GM19455 (cell line): ENCODE data around the gene ZNF540.
"Not testable (repeated sequence)": the region's sequence is repeated elsewhere in the genome, so short reads cannot be mapped to it uniquely, and the experiment has no call there.

Experiments
- ATAC-seq: cut with Tn5 transposase; IDR thresholded peaks from one replicate; pipeline ENCODE4 v1.9.1; 2021; ENCODE audit not compliant: unreplicated experiment

The ZNF540 gene

GRCh38 chr19:37594304-37594981 is at the start of gene ZNF540, which contains the start of gene ZNF571:
Gene ZNF540, plus strand, starts transcription at chr19:37594876. Its CDS starts 3,572 bp downstream, at chr19:37598448.
Gene ZNF571, minus strand, starts transcription at chr19:37594792. Its CDS starts 8,116 bp downstream, at chr19:37586676.
- ATAC-seq = peak; percentile 96

DNA sequence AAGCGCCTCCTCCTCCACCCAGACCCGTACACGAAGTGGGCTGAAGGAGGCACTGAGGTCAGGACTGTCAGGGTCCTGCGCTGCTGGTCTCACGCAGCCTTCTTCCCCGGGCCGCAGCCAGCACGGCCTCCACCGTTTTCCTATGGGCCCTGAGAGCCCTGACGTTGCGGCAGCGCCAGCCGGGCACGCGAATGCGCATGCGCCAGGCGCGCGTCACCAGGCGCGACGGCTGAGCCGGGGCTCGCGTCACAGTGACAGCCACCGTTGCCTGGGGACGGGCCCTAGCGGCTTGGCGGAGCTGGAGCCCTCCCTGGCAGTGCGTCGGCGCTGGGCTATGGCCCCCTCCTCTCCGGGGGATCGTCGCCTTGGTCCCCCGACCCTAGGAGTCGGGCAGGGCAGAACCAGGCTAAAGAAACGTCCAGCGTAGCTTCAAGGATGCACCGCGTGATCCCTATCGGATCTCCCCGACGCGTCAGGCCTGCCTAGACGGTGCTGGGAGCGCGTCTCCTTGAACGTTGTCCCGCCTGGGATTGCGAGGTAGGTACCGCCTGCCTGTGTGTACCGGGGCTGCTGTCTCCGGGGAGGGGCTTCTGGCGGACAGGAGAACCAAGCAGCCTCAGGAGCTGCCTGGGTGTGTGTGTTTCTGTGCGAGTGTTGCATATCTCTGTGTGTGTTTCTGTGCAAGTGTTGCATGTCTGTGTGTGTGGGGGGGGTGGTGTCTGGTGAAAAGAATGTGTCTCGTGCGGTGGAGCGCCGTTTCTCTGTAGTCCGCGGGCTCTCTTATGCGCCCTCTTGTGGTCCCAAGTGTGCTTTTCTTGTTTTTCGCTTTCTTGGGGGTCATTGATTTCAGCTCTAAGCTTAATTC is 43.3 kb upstream of the ZNF540 start:
- ATAC-seq = no peak

DNA sequence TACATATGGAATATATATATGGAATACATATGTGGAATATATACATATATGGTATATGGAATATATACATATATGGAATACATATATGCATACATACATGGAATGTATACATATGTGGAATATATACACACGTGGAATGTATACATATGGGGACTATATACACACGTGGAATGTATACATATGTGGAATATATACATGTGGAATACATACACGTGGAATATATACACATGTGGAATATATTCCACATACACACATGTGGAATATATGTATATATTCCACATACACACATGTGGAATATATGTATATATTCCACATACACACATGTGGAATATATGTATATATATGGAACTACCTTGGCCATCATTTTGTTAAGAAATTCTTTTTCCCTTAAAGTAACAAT is 31.2 kb upstream of the ZNF540 start:
- ATAC-seq = no peak

- ATAC-seq = no peak
Measured at GRCh38 chr19:37564624-37565369, 29.9 kb upstream of the ZNF540 start.

DNA sequence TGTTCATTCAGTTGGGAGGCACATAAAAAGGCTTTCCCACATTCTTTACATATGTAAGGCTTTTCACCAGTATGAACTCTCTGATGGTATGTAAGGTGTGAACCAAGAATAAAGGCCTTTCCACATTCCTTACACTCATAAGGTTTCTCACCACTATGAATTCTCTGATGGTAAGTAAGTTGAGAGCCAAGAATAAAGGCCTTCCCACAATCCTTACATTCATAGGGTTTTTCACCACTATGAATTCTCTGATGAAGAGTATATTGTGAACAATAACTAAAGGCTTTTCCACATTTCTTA is 29.4 kb upstream of the ZNF540 start:
- no peak for ATAC-seq

DNA sequence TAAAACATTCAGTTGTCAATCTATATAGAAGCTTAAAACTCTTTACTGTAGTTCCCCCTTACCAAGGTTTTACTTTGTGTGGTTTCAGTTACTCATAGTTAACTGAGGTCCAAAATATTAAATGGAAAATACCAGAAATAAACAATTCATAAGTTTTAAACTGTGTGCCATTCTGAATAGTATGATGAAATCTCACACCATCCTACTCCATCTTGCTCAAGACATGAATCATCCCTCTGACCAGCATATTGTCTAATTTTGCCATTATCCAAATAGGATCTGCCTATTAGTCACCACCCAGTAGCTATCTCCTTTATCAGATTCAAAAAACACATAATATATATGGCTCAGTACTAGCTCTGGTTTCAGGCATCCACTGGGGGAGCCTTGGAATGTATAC is 22.5 kb upstream of the ZNF540 start:
- ATAC-seq = no peak

- ATAC-seq = no peak
Measured at GRCh38 chr19:37583340-37583739, 11.3 kb upstream of the ZNF540 start.

DNA sequence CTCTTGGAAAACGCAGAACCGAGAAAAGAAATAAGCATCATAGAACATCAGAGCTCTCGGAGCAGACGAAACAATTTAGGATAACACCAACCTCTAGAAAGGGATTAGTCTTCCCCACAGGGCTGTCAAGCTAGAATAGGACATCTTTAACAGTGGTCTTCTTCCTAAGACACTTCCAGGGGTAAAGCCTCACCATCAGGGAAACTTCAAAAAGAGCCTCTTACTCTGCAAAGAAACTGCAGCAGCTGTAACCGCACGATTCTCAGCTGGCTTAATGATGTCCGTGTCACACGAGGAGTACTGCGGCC is 726 bp upstream of the ZNF540 start:
- peak; percentile 18 for ATAC-seq

DNA sequence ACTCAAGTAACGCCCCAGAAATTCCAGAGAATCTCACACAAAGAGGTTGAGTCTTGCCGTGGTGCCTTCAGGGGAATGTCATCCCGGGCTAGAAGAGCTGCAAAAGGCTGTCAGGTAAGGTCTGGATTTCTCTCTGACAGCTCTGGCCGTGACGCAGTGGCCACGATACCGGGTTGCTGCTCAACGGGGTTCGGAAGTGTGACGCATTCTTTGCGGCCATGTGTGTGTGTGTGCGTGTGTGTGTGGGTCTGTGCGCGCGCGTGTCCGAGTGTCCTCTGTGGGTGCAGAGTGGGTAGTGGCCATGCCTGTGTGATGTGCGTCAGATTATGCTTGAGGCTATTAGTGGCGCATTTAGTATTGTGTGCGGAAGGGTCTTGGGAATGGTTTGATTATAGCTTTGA is 306 bp downstream of the ZNF540 start:
- peak; percentile 54 for ATAC-seq

DNA sequence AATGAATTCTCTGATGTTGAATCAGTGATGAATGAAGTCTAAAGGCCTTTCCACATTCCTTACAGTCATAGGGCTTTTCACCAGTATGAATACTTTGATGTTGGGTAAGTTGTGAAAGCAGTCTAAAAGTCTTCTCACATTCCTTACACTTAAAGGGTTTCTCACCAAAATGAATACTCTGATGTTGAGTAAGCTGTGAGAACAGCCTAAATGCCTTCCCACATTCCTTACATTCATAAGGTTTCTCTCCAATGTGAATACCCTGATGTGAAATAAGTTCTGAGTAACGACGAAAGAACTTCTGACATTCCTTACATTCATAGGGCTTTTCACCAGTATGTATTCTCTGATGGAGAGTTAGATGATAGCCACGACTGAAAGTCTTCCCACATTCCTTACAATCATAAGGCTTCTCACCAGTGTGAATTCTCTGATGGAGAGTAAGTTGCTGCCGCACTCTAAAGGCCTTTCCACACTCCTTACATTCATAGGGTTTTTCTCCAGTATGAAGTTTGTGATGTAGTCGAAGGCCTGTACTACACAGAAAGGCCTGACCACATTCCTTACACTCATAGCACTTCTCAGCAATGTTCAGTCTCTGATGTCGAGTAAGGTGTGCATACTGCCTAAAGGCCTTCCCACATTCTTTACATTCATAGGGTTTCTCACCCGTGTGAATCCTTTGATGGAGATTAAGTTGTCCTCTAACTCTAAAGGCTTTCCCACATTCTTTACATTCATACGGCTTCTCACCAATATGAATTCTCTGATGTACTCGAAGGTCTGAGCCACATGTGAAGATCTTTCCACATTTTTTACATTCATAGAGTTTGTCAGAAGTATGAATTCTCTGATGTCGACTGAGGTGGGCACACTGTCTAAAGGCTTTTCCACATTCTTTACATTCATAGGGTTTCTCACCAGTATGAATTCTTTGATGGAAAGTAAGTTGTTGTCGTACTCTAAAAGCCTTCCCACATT is 40.7 kb downstream of the ZNF540 start:
- ATAC-seq = no peak

- no peak for ATAC-seq
Measured at GRCh38 chr19:37654118-37654517, 59.4 kb downstream of the ZNF540 start.

GRCh38 chr19:37654629-37655300 is 60.1 kb downstream of the ZNF540 start:
- peak; percentile 43 for ATAC-seq

DNA sequence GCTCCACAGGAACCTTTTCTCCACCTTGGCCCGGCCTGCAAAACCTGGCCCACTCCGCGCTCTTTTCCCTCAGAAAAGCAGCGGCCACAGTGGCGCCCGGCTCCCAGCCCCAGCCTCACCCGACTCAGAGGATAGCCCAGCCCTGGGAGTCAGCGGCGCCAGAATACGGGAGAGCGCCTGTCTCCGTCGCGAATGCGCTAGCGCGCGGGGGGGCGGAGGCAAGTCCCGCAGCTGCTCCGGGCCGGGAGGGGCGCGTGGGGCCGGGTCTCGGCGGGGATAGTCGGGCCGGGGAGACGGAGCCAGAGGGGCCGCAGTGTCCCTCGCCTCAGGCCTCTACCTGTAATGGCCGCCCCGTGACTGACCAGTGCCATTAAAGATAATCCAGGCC is 60.6 kb downstream of the ZNF540 start, which contains the start of gene ZFP30:
Gene ZFP30 (minus strand): TSS at position 165 of the 388 bp plus-strand sequence. CDS start 7,643 bp downstream, outside the sequence.
- ATAC-seq = peak; percentile 47

DNA sequence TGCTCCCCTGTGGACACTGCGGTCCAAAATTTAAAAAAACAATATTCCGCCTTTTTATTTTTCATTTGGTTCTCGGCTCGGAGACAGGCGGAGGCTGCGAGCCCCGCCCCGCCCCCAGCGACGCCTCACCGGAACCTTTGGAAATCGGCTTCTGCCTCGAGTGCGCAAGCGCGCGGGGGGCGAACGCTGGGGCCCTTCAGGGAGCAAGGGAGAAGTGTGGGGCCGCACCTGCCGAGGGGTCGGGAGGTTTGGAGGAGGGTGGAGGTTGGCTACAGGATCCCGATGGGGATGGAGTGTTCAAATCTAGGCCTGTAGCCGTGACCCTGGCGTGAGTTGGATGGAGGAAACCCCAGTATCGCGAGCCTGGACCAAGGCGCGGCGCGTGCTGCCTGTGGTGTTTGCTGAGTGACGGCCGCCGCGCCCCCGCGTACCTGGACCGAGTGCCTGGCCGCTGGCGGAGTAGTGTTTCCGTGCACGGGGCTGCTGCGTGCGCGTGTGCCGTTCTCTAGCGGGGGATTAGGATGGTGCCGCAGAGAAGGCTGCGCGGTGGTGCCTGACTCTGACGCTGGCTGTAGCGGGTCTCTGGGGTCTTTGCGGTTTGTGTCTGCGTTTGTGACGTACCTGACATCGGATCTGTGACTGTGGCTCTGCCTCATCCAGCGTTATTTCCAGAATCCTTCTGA is 61.2 kb downstream of the ZNF540 start:
- peak; percentile 66 for ATAC-seq

DNA sequence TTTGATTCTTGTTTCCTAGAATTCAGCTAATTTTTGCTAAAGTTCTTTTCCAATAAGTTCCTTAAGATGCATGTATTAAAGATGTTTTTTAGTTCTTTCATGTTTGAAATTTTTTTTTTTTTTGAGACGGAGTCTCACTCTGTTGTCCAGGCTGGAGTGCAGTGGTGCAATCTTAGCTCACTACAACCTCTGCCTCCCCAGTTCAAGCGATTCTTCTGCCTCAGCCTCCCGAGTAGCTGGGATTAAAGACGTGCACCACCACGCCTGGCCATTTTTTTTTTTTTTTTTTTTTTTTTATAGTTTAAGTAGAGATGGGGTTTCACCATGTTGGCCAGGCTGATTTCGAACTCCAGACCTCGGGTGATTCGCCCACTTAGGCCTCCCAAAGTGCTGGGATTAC is 62.5 kb downstream of the ZNF540 start:
- not testable (repeated sequence) for ATAC-seq
